ENCODE measurements around the gene LRRC61.

The LRRC61 gene

GRCh38 chr7:150371131-150371995 lies 48.2 kb downstream of the LRRC61 start:
- TF ChIP-seq CREB1 (IDR thresholded peaks at IDR 0.05; ENCODE audit: low read depth) (no peak), EP300 (IDR thresholded peaks at IDR 0.05; ENCODE audit: borderline replicate concordance) (no peak), FOXM1 (IDR thresholded peaks at IDR 0.05; ENCODE audit: borderline replicate concordance, low read depth) (no peak), TEAD4 (IDR thresholded peaks at IDR 0.05) (no peak)
- TF ChIP-seq, protein P1, sequence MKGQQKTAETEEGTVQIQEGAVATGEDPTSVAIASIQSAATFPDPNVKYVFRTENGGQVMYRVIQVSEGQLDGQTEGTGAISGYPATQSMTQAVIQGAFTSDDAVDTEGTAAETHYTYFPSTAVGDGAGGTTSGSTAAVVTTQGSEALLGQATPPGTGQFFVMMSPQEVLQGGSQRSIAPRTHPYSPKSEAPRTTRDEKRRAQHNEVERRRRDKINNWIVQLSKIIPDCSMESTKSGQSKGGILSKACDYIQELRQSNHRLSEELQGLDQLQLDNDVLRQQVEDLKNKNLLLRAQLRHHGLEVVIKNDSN (IDR thresholded peaks at IDR 0.05), result no peak

GRCh38 chr7:150371996-150372270 lies 48.8 kb downstream of the LRRC61 start:
- TF ChIP-seq CEBPB (IDR thresholded peaks at IDR 0.05) (no peak), YY1 (IDR thresholded peaks at IDR 0.05; ENCODE audit: low read depth) (no peak), FOXM1 (IDR thresholded peaks at IDR 0.05; ENCODE audit: borderline replicate concordance, low read depth) (no peak), RAD21 (IDR thresholded peaks at IDR 0.05; ENCODE audit: low read depth) (no peak), NFIC (IDR thresholded peaks at IDR 0.05) (no peak), TAF1 (IDR thresholded peaks at IDR 0.05; ENCODE audit: low read depth) (no peak), ZBTB7A (IDR thresholded peaks at IDR 0.05; ENCODE audit: low read depth) (no peak), TEAD4 (IDR thresholded peaks at IDR 0.05) (no peak), EGR1 (IDR thresholded peaks at IDR 0.05) (no peak), TCF12 (IDR thresholded peaks at IDR 0.05; ENCODE audit: low read depth) (no peak), CREB1 (IDR thresholded peaks at IDR 0.05; ENCODE audit: low read depth) (no peak)
- TF ChIP-seq, protein P2, sequence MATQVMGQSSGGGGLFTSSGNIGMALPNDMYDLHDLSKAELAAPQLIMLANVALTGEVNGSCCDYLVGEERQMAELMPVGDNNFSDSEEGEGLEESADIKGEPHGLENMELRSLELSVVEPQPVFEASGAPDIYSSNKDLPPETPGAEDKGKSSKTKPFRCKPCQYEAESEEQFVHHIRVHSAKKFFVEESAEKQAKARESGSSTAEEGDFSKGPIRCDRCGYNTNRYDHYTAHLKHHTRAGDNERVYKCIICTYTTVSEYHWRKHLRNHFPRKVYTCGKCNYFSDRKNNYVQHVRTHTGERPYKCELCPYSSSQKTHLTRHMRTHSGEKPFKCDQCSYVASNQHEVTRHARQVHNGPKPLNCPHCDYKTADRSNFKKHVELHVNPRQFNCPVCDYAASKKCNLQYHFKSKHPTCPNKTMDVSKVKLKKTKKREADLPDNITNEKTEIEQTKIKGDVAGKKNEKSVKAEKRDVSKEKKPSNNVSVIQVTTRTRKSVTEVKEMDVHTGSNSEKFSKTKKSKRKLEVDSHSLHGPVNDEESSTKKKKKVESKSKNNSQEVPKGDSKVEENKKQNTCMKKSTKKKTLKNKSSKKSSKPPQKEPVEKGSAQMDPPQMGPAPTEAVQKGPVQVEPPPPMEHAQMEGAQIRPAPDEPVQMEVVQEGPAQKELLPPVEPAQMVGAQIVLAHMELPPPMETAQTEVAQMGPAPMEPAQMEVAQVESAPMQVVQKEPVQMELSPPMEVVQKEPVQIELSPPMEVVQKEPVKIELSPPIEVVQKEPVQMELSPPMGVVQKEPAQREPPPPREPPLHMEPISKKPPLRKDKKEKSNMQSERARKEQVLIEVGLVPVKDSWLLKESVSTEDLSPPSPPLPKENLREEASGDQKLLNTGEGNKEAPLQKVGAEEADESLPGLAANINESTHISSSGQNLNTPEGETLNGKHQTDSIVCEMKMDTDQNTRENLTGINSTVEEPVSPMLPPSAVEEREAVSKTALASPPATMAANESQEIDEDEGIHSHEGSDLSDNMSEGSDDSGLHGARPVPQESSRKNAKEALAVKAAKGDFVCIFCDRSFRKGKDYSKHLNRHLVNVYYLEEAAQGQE (IDR thresholded peaks at IDR 0.05; ENCODE audit: low read depth), result no peak
- TF ChIP-seq, protein P3, sequence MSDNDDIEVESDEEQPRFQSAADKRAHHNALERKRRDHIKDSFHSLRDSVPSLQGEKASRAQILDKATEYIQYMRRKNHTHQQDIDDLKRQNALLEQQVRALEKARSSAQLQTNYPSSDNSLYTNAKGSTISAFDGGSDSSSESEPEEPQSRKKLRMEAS (IDR thresholded peaks at IDR 0.05), result no peak
- TF ChIP-seq, protein P1 (IDR thresholded peaks at IDR 0.05), result no peak

DNA sequence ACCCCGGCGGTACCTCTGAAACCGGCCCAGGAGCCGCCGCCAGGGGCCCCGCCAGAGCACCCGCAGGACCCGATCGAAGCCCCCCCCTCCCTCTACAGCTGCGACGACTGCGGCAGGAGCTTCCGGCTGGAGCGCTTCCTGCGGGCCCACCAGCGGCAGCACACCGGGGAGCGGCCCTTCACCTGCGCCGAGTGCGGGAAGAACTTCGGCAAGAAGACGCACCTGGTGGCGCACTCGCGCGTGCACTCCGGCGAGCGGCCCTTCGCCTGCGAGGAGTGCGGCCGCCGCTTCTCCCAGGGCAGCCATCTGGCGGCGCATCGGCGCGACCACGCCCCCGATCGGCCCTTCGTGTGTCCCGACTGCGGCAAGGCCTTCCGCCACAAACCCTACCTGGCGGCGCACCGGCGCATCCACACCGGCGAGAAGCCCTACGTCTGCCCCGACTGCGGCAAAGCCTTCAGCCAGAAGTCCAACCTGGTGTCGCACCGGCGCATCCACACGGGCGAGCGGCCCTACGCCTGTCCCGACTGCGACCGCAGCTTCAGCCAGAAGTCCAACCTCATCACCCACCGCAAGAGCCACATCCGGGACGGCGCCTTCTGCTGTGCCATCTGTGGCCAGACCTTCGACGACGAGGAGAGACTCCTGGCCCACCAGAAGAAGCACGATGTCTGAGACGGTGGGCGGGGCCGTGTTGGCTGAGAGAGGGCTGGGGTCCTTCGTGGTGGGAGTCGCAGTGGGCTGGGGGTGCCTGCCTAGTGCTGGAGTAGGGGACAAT lies 49.3 kb downstream of the LRRC61 start:
- TF ChIP-seq EP300 (IDR thresholded peaks at IDR 0.05; ENCODE audit: borderline replicate concordance) (no peak), EGR1 (IDR thresholded peaks at IDR 0.05) (no peak), TCF12 (IDR thresholded peaks at IDR 0.05; ENCODE audit: low read depth) (no peak), FOXM1 (IDR thresholded peaks at IDR 0.05; ENCODE audit: borderline replicate concordance, low read depth) (no peak), TAF1 (IDR thresholded peaks at IDR 0.05; ENCODE audit: low read depth) (no peak), CREB1 (IDR thresholded peaks at IDR 0.05; ENCODE audit: low read depth) (no peak), CEBPB (IDR thresholded peaks at IDR 0.05) (no peak), RAD21 (IDR thresholded peaks at IDR 0.05; ENCODE audit: low read depth) (no peak), NFIC (IDR thresholded peaks at IDR 0.05) (no peak), TEAD4 (IDR thresholded peaks at IDR 0.05) (no peak), YY1 (IDR thresholded peaks at IDR 0.05; ENCODE audit: low read depth) (no peak)
- TF ChIP-seq, protein P3 (IDR thresholded peaks at IDR 0.05), result no peak
- TF ChIP-seq, protein P2 (IDR thresholded peaks at IDR 0.05; ENCODE audit: low read depth), result no peak
- TF ChIP-seq, protein P1 (IDR thresholded peaks at IDR 0.05), result no peak

- TF ChIP-seq TAF1 (IDR thresholded peaks at IDR 0.05; ENCODE audit: low read depth), result no peak
- TF ChIP-seq NFIC (IDR thresholded peaks at IDR 0.05), result no peak
- TF ChIP-seq EP300 (IDR thresholded peaks at IDR 0.05; ENCODE audit: borderline replicate concordance), result no peak
- TF ChIP-seq EGR1 (IDR thresholded peaks at IDR 0.05), result no peak
- TF ChIP-seq, protein P2 (IDR thresholded peaks at IDR 0.05; ENCODE audit: low read depth), result no peak
- TF ChIP-seq ZBTB7A (IDR thresholded peaks at IDR 0.05; ENCODE audit: low read depth), result no peak
- no peak for TF ChIP-seq YY1 (IDR thresholded peaks at IDR 0.05; ENCODE audit: low read depth)
- no peak for TF ChIP-seq CREB1 (IDR thresholded peaks at IDR 0.05; ENCODE audit: low read depth)
- TF ChIP-seq, protein P3 (IDR thresholded peaks at IDR 0.05), result no peak
- no peak for TF ChIP-seq CEBPB (IDR thresholded peaks at IDR 0.05)
- no peak for TF ChIP-seq TEAD4 (IDR thresholded peaks at IDR 0.05)
- TF ChIP-seq TCF12 (IDR thresholded peaks at IDR 0.05; ENCODE audit: low read depth), result no peak
- no peak for TF ChIP-seq RAD21 (IDR thresholded peaks at IDR 0.05; ENCODE audit: low read depth)
- TF ChIP-seq, protein P1 (IDR thresholded peaks at IDR 0.05), result no peak
- no peak for TF ChIP-seq FOXM1 (IDR thresholded peaks at IDR 0.05; ENCODE audit: borderline replicate concordance, low read depth)
Measured at GRCh38 chr7:150373049-150373801, 50.1 kb downstream of the LRRC61 start.

Measured in Ishikawa (cell line).